Smooth muscle cell (in vitro differentiated cells): ENCODE data around the gene TRPM3. TPM values are rescaled to one million over a fixed set of nuclear protein-coding genes. Genes with fewer than 3 reads are reported as not detected.

Source experiments
- DNase-seq: peaks from one replicate; lab custom pipeline; 2025; ENCODE audit not compliant: unreplicated experiment; lab: John Stamatoyannopoulos, UW
- H2AFZ ChIP-seq: fragments of 200-600 bp; sonication (generic); 2 replicates; pipeline ENCODE4 v1.6.0; 2016; ENCODE audit warnings: antibody characterized with exemption, low read depth, mild to moderate bottlenecking
- H3F3A ChIP-seq: fragments of 200-600 bp; sonication (generic); 2 replicates; pipeline ENCODE4 v1.6.0; 2017; ENCODE audit warnings: antibody characterized with exemption, low read depth
- H3K27ac ChIP-seq: fragments of 200-600 bp; sonication (generic); 2 replicates; pipeline ENCODE4 v1.5.1; 2016; ENCODE audit warnings: low read depth, mild to moderate bottlenecking
- H3K27me3 ChIP-seq: fragments of 200-600 bp; sonication (generic); 2 replicates; pipeline ENCODE4 v1.6.1; 2016; ENCODE audit warnings: low read depth, mild to moderate bottlenecking
- H3K36me3 ChIP-seq: fragments of 200-600 bp; sonication (generic); 2 replicates; pipeline ENCODE4 v1.5.1; 2016; ENCODE audit warnings: low read depth
- H3K4me1 ChIP-seq: fragments of 200-600 bp; sonication (generic); 2 replicates; pipeline ENCODE4 v1.5.1; 2016; ENCODE audit warnings: low read depth
- H3K4me2 ChIP-seq: fragments of 200-600 bp; sonication (generic); 2 replicates; pipeline ENCODE4 v1.6.0; 2016; ENCODE audit warnings: mild to moderate bottlenecking
- H3K4me3 ChIP-seq: fragments of 200-600 bp; sonication (generic); 2 replicates; pipeline ENCODE4 v1.5.1; 2016; ENCODE audit warnings: mild to moderate bottlenecking
- H3K79me2 ChIP-seq: fragments of 200-600 bp; sonication (generic); 2 replicates; pipeline ENCODE4 v1.6.0; 2016; ENCODE audit warnings: low read depth, mild to moderate bottlenecking
- H3K9ac ChIP-seq: fragments of 200-600 bp; sonication (generic); 2 replicates; pipeline ENCODE4 v1.6.0; 2016; ENCODE audit warnings: low read depth
- H3K9me3 ChIP-seq: fragments of 200-600 bp; sonication (generic); replicated peaks from 2 replicates; pipeline ENCODE4 v1.5.1; 2016; ENCODE audit warnings: low read depth
- H4K20me1 ChIP-seq: fragments of 200-600 bp; sonication (generic); 2 replicates; pipeline ENCODE4 v1.6.0; 2016; ENCODE audit warnings: low read depth
- CTCF ChIP-seq: fragments of 200-600 bp; sonication (generic); IDR thresholded peaks from 2 replicates; pipeline ENCODE4 v1.5.1; 2017; ENCODE audit warnings: borderline replicate concordance, mild to moderate bottlenecking, antibody characterized with exemption; ENCODE audit not compliant: insufficient read depth, poor library complexity, severe bottlenecking
- WGBS: methylation state at CpG from one replicate; pipeline ENCODE4 v1.1.7; 2016; ENCODE audit warnings: low lambda C conversion rate; 5-methylcytosine and 5-hydroxymethylcytosine counted together
- polyA plus RNA-seq: library from polyadenylated mRNA; unstranded; fragments of >200 nt; fragmentation: Nextera tagmentation; extraction: Ambion mirVana; gene quantifications from 2 replicates; pipeline ENCODE4 v1.2.1, GENCODE V29; 2016
- total RNA-seq: library from RNA; depleted of rRNA; stranded (reverse); fragments of >200 nt; gene quantifications from 2 replicates; pipeline ENCODE4 v1.2.3, GENCODE V29; 2014

TRPM3 gene
- total and polyA plus RNA-seq, 2 experiments from 2014 or later, result not detected

GRCh38 chr9:70672161-70672649 lies 449.2 kb downstream of the TRPM3 start:
- H4K20me1 ChIP-seq, result no peaks in the 10 kb centered on the region
- 29% methylated on average over 1 of the region's 1 CpG for WGBS
- no peak overlapping the region for H3K4me3 ChIP-seq
- no peaks in the 10 kb centered on the region for H3K4me1 ChIP-seq
- H3K27ac ChIP-seq, result no peak overlapping the region
- H2AFZ ChIP-seq, result no peak overlapping the region
- H3K27me3 ChIP-seq, result no peaks in the 10 kb centered on the region
- no peak for DNase-seq
- H3K9ac ChIP-seq, result no peak overlapping the region
- H3F3A ChIP-seq, result no peaks in the 10 kb centered on the region
- no peaks in the 10 kb centered on the region for H3K79me2 ChIP-seq
- H3K4me2 ChIP-seq, result no peak overlapping the region
- H3K36me3 ChIP-seq, result no peaks in the 10 kb centered on the region
- no peaks in the 10 kb centered on the region for H3K9me3 ChIP-seq
- no peak for TF ChIP-seq CTCF

GRCh38 chr9:70668751-70669150 lies 452.7 kb downstream of the TRPM3 start:
- H3K36me3 ChIP-seq, result no peaks in the 10 kb centered on the region
- no peak for TF ChIP-seq CTCF
- no peaks in the 10 kb centered on the region for H3K4me1 ChIP-seq
- H3K9me3 ChIP-seq, result no peaks in the 10 kb centered on the region
- no peaks in the 10 kb centered on the region for H3K27me3 ChIP-seq
- no peak overlapping the region for H3K4me2 ChIP-seq
- H3K27ac ChIP-seq, result no peak overlapping the region
- DNase-seq, result no peak
- no peak overlapping the region for H3K4me3 ChIP-seq
- H3K79me2 ChIP-seq, result no peaks in the 10 kb centered on the region
- no peaks in the 10 kb centered on the region for H3F3A ChIP-seq
- no peaks in the 10 kb centered on the region for H4K20me1 ChIP-seq
- H3K9ac ChIP-seq, result no peak overlapping the region
- WGBS, result 94% methylated on average over 3 of the region's 3 CpGs
- H2AFZ ChIP-seq, result no peak overlapping the region

- H3K27ac ChIP-seq, result no peak overlapping the region
Observed at GRCh38 chr9:70658765-70659164, 462.7 kb downstream of the TRPM3 start.

More at GRCh38 chr9:70658765-70659164, 462.7 kb downstream of the TRPM3 start:
- H3K4me1 ChIP-seq, result no peaks in the 10 kb centered on the region
- no peak for DNase-seq
- no peaks in the 10 kb centered on the region for H3K79me2 ChIP-seq
- H3K4me2 ChIP-seq, result no peak overlapping the region
- H3K36me3 ChIP-seq, result no peaks in the 10 kb centered on the region
- no peaks in the 10 kb centered on the region for H4K20me1 ChIP-seq
- TF ChIP-seq CTCF, result no peak
- no peaks in the 10 kb centered on the region for H3K27me3 ChIP-seq
- H3K9me3 ChIP-seq, result peaks cover 9% of the 10 kb centered on the region
- H3K9ac ChIP-seq, result no peak overlapping the region
- no peak overlapping the region for H3K4me3 ChIP-seq
- H3F3A ChIP-seq, result no peaks in the 10 kb centered on the region
- no peak overlapping the region for H2AFZ ChIP-seq
